ENCODE results near the gene CYP3A7. TPM values are rescaled to one million over a fixed set of nuclear protein-coding genes. Genes with fewer than 3 reads are reported as not detected.

The CYP3A7 gene
- total RNA-seq, 2 experiments from 2014 or later = not detected

DNA sequence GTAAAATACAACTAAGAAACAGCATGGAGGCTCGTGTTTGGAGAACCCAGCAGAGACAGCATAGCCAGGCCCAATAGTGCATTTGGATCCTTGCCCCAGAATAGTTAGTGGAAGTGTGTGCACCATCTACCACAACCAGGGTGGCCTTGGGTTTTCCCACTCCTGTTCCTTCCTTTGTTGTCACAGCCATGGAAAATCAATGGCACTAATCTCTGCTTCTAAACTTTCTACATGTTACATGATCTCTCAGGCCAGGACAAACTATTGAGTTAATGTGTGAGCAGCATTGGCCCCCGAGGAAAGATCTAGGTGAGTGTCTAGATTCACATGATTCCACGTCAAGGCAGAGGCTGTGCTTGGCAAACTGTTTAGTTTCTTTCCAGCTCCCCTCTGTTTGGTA, 2.0 kb downstream of the CYP3A7 start:
- no peak for TF ChIP-seq CTCF (IDR thresholded peaks at IDR 0.05)
- CTCF ChIA-PET = no interaction called here
- Mint-ChIP-seq H3K36me3 (ENCODE audit: low read depth) (peaks cover 4% of the 10 kb centered on the region), H3K4me1 (ENCODE audit: low read depth) (peaks cover 13% of the 10 kb centered on the region), H3K27ac (no peak overlapping the region), H3K27me3 (no peaks in the 10 kb centered on the region), H3K4me3 (no peak overlapping the region), H3K9me3 (no peaks in the 10 kb centered on the region)
- DNase-seq (no peak), ATAC-seq (no peak)
- POLR2A ChIA-PET = no interaction called here
- intact Hi-C loops (cut with micrococcal nuclease) = no loop called here

- Mint-ChIP-seq H3K4me1 (ENCODE audit: low read depth) (peaks cover 13% of the 10 kb centered on the region), H3K36me3 (ENCODE audit: low read depth) (no peaks in the 10 kb centered on the region), H3K27ac (no peak overlapping the region), H3K9me3 (no peaks in the 10 kb centered on the region), H3K4me3 (no peak overlapping the region), H3K27me3 (no peaks in the 10 kb centered on the region)
- DNase-seq = peak; percentile 26
- ChIA-PET POLR2A (no interaction called here), CTCF (no interaction called here)
- no peak for TF ChIP-seq CTCF (IDR thresholded peaks at IDR 0.05)
- ATAC-seq = peak; percentile 78
- intact Hi-C loops (cut with micrococcal nuclease) = no loop called here
Observed at GRCh38 chr7:99731638-99732374, 3.2 kb downstream of the CYP3A7 start.

GRCh38 chr7:99730992-99731391, 4.0 kb downstream of the CYP3A7 start:
- intact Hi-C loops (cut with micrococcal nuclease) = no loop called here
- ChIA-PET CTCF (no interaction called here), POLR2A (no interaction called here)
- ATAC-seq (no peak), DNase-seq (no peak)
- Mint-ChIP-seq H3K27ac (no peak overlapping the region), H3K9me3 (no peaks in the 10 kb centered on the region), H3K27me3 (no peaks in the 10 kb centered on the region), H3K4me3 (no peak overlapping the region), H3K4me1 (ENCODE audit: low read depth) (peaks cover 13% of the 10 kb centered on the region), H3K36me3 (ENCODE audit: low read depth) (no peaks in the 10 kb centered on the region)
- TF ChIP-seq CTCF (IDR thresholded peaks at IDR 0.05) = no peak

DNA sequence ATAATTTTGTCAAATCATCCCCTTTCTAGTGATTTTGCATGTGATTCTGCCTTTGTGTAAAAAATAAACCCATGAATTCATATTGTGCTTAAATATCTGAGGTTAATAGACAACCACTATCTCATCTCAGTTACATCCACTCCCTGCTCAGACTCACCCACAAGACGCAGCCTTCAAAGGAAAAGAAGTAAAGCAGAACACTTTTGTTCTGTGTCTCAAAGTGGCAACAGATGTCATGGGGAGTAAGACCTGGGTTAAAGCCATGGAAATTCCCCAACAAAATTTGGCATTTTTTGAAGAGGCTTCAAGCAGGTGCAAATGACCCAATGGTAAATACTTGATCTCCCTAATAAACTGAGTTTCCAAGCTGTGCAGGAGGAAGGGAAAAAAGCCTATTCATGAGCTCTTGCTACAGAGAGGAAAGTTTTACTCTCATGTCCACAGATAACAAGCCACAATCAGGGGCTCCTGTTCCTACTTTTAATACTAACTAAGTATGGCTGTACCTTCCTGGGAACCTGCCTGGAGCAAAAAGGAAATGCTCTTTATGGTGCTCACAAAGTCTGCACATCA, 4.7 kb downstream of the CYP3A7 start:
- intact Hi-C loops (cut with micrococcal nuclease) = no loop called here
- ChIA-PET POLR2A (no interaction called here), CTCF (no interaction called here)
- Mint-ChIP-seq H3K27me3 (no peaks in the 10 kb centered on the region), H3K27ac (no peak overlapping the region), H3K4me3 (no peak overlapping the region), H3K4me1 (ENCODE audit: low read depth) (peaks cover 9% of the 10 kb centered on the region), H3K9me3 (no peaks in the 10 kb centered on the region), H3K36me3 (ENCODE audit: low read depth) (no peaks in the 10 kb centered on the region)
- TF ChIP-seq CTCF (IDR thresholded peaks at IDR 0.05) = no peak
- no peak for ATAC-seq
- DNase-seq = no peak

DNA sequence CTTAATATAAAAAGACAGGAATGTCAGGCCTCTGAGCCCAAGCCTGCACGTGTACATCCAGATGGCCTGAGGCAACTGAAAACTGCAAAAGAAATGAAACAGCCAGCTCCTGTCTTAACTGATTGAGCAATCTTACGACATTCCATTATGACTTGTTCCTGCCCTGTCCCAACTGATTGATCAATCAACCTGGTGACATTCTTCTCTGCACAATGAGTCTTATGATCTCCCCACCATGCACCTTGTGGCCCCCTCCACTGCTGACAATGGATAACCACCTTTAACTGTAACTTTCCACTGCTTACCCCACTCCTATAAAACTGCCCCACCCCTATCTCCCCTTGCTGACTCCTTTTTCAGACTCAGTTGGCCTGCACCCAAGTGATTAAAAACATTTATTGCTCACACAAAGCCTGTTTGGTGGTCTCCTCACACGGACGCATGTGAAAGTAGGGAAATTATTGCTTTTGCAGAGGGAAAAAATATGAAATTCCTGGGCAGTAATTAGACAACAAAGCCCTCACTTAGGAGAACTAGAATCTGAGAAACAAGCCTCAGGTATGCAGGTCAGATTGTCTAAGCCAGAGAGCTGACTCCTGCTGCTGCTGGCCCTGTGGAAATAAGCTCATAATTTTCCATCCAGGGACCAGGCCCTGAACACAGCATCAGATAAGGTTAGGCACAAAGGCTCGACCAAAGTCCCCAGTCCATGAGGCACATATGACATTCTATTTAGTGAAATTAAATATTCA, 5.3 kb downstream of the CYP3A7 start:
- DNase-seq = no peak
- CTCF ChIA-PET = no interaction called here
- Mint-ChIP-seq H3K36me3 (ENCODE audit: low read depth) (no peaks in the 10 kb centered on the region), H3K27ac (no peak overlapping the region), H3K4me1 (ENCODE audit: low read depth) (peaks cover 8% of the 10 kb centered on the region), H3K9me3 (no peaks in the 10 kb centered on the region), H3K4me3 (no peak overlapping the region), H3K27me3 (no peaks in the 10 kb centered on the region)
- intact Hi-C loops (cut with micrococcal nuclease) = no loop called here
- ATAC-seq = no peak
- POLR2A ChIA-PET = no interaction called here
- no peak for TF ChIP-seq CTCF (IDR thresholded peaks at IDR 0.05)
